Activated CD4-positive, alpha-beta T cell treated with anti-CD3 and anti-CD28 coated beads, Interleukin-2, amount 10 ng/mL, durations not matched to agents 24 days and 14 days (primary cell): ENCODE data around the gene LLPH. TPM values are rescaled to one million over a fixed set of nuclear protein-coding genes. Genes with fewer than 3 reads are reported as not detected.

Experiments
- DNase-seq: peaks from one replicate; pipeline ENCODE4 v3.0.0; 2022
- H3K27ac Mint-ChIP-seq: one replicate; pipeline ENCODE4 v1.8.0; 2022; ENCODE audit warnings: mild to moderate bottlenecking, mixed read lengths
- H3K27me3 Mint-ChIP-seq: one replicate; pipeline ENCODE4 v1.8.0; 2022; ENCODE audit warnings: mixed read lengths
- H3K36me3 Mint-ChIP-seq: one replicate; pipeline ENCODE4 v1.8.0; 2022; ENCODE audit warnings: low read depth, mild to moderate bottlenecking, mixed read lengths
- H3K4me1 Mint-ChIP-seq: one replicate; pipeline ENCODE4 v1.8.0; 2021; ENCODE audit warnings: mixed read lengths
- H3K4me3 Mint-ChIP-seq: one replicate; pipeline ENCODE4 v1.8.0; 2022; ENCODE audit warnings: mild to moderate bottlenecking, moderate library complexity, mixed read lengths
- H3K9me3 Mint-ChIP-seq: one replicate; pipeline ENCODE4 v1.8.0; 2021; ENCODE audit warnings: mixed read lengths
- intact Hi-C: fragments of 100-400 bp; cut with micrococcal nuclease; formaldehyde crosslinking; loops from one replicate; pipeline ENCODE4 v1.15.1; 2023
- total RNA-seq: library from RNA; stranded (reverse); gene quantifications from 2 replicates; pipeline ENCODE4 v1.2.3, GENCODE V29; 2022

LLPH gene
- total RNA-seq, 1 donor from 2014 or later, result 33.5 TPM

- peaks cover 2% of the 10 kb centered on the region for H3K4me1 Mint-ChIP-seq
- no peak overlapping the region for H3K4me3 Mint-ChIP-seq
- peaks cover 17% of the 10 kb centered on the region for H3K27me3 Mint-ChIP-seq
- no peaks in the 10 kb centered on the region for H3K9me3 Mint-ChIP-seq
- intact Hi-C loops, result no loop called here
- no peak for DNase-seq
- H3K36me3 Mint-ChIP-seq, result no peaks in the 10 kb centered on the region
- no peak overlapping the region for H3K27ac Mint-ChIP-seq
These were observed 60.0 kb downstream of the LLPH start for GRCh38 chr12:66070378-66071120.

- Mint-ChIP-seq H3K4me3 (no peak overlapping the region), H3K9me3 (no peaks in the 10 kb centered on the region), H3K36me3 (no peaks in the 10 kb centered on the region), H3K27me3 (peaks cover 25% of the 10 kb centered on the region), H3K27ac (no peak overlapping the region), H3K4me1 (peaks cover 2% of the 10 kb centered on the region)
- intact Hi-C loops, result no loop called here
- DNase-seq, result no peak
These were observed 63.5 kb downstream of the LLPH start for GRCh38 chr12:66066929-66067523.

Other genes starting within 250 kb of the LLPH start
- 58.0 and 60.9 TPM in 2 replicates for gene TMBIM4, start 39.2 kb upstream of the LLPH start, total RNA-seq
- gene IRAK3, start 58.5 kb upstream of the LLPH start, total RNA-seq, result 1.3 and 1.8 TPM in 2 replicates
- 20.2 and 21.4 TPM in 2 replicates for gene HELB, start 171.7 kb upstream of the LLPH start, total RNA-seq